ENCODE data around the gene SLC9A9. TPM values are rescaled to one million over a fixed set of nuclear protein-coding genes. Genes with fewer than 3 reads are reported as not detected.

SLC9A9 gene
- total RNA-seq, 4 donors from 2014 or later: 10.1 to 27.2 (median 16.7) TPM

- no peaks in the 10 kb centered on the region for H3K9me3 ChIP-seq
- TF ChIP-seq POLR2A (IDR thresholded peaks at IDR 0.05) (no peak), POLR2AphosphoS5 (IDR thresholded peaks at IDR 0.05) (no peak), EP300 (IDR thresholded peaks at IDR 0.05) (no peak), CTCF (IDR thresholded peaks at IDR 0.05) (no peak)
- 90 to 91% methylated on average over 5 of the region's 5 CpGs for WGBS, 2 donors (ENCODE audit: low coverage in 1 of 2)
- H3K27me3 ChIP-seq: no peaks in the 10 kb centered on the region
- H3K36me3 ChIP-seq: no peaks in the 10 kb centered on the region
- H3K27ac ChIP-seq: no peak overlapping the region
- no peaks in the 10 kb centered on the region for H3K4me1 ChIP-seq
- H3K4me3 ChIP-seq: no peak overlapping the region
- ATAC-seq: no peak
Measured at GRCh38 chr3:143627336-143627735, 220.9 kb downstream of the SLC9A9 start.

- H3K27me3 ChIP-seq: no peaks in the 10 kb centered on the region
- TF ChIP-seq POLR2AphosphoS5 (IDR thresholded peaks at IDR 0.05): no peak
- no peak for TF ChIP-seq CTCF (IDR thresholded peaks at IDR 0.05)
- TF ChIP-seq POLR2A (IDR thresholded peaks at IDR 0.05): no peak
- no peak for TF ChIP-seq EP300 (IDR thresholded peaks at IDR 0.05)
- H3K4me3 ChIP-seq: no peak overlapping the region
- ATAC-seq: no peak
- 77 to 100% methylated on average over 4 of the region's 4 CpGs for WGBS, 2 donors (ENCODE audit: low coverage in 1 of 2)
- H3K36me3 ChIP-seq: no peaks in the 10 kb centered on the region
- H3K4me1 ChIP-seq: no peaks in the 10 kb centered on the region
- H3K27ac ChIP-seq: no peak overlapping the region
- H3K9me3 ChIP-seq: peaks cover 0 to 12% (median 0%) of the 10 kb centered on the region in 3 donors
Measured at GRCh38 chr3:143619231-143619630, 229.0 kb downstream of the SLC9A9 start.

- 94 to 97% methylated on average over 2 of the region's 2 CpGs for WGBS, 2 donors (ENCODE audit: low coverage in 1 of 2)
- Histone ChIP-seq H3K27ac (no peak overlapping the region), H3K4me1 (no peaks in the 10 kb centered on the region), H3K9me3 (peaks cover 0 to 12% (median 0%) of the 10 kb centered on the region in 3 donors), H3K36me3 (no peaks in the 10 kb centered on the region), H3K4me3 (no peak overlapping the region), H3K27me3 (no peaks in the 10 kb centered on the region)
- no peak for TF ChIP-seq CTCF (IDR thresholded peaks at IDR 0.05)
- no peak for TF ChIP-seq EP300 (IDR thresholded peaks at IDR 0.05)
- TF ChIP-seq POLR2AphosphoS5 (IDR thresholded peaks at IDR 0.05): no peak
- no peak for TF ChIP-seq POLR2A (IDR thresholded peaks at IDR 0.05)
- no peak for ATAC-seq
Measured at GRCh38 chr3:143617050-143617449, 231.2 kb downstream of the SLC9A9 start.

GRCh38 chr3:143613226-143613625, 235.0 kb downstream of the SLC9A9 start:
- Histone ChIP-seq H3K27me3 (no peaks in the 10 kb centered on the region), H3K4me3 (no peak overlapping the region), H3K4me1 (no peaks in the 10 kb centered on the region), H3K36me3 (no peaks in the 10 kb centered on the region), H3K9me3 (no peaks in the 10 kb centered on the region), H3K27ac (no peak overlapping the region)
- no peak for ATAC-seq
- TF ChIP-seq POLR2AphosphoS5 (IDR thresholded peaks at IDR 0.05) (no peak), POLR2A (IDR thresholded peaks at IDR 0.05) (no peak), CTCF (IDR thresholded peaks at IDR 0.05) (no peak), EP300 (IDR thresholded peaks at IDR 0.05) (no peak)

GRCh38 chr3:143612541-143612940, 235.7 kb downstream of the SLC9A9 start:
- WGBS, 2 donors (ENCODE audit: low coverage in 1 of 2): 88 to 96% methylated on average over 2 of the region's 2 CpGs
- Histone ChIP-seq H3K27me3 (no peaks in the 10 kb centered on the region), H3K4me3 (no peak overlapping the region), H3K4me1 (no peaks in the 10 kb centered on the region), H3K36me3 (no peaks in the 10 kb centered on the region), H3K9me3 (no peaks in the 10 kb centered on the region), H3K27ac (no peak overlapping the region)
- TF ChIP-seq POLR2A (IDR thresholded peaks at IDR 0.05) (no peak), POLR2AphosphoS5 (IDR thresholded peaks at IDR 0.05) (no peak), EP300 (IDR thresholded peaks at IDR 0.05) (no peak), CTCF (IDR thresholded peaks at IDR 0.05) (no peak)
- ATAC-seq: no peak

All from gastroesophageal sphincter (tissue), 4 donors.